Neural cell (in vitro differentiated cells): ENCODE measurements around the gene MRTFB. TPM values are rescaled to one million over a fixed set of nuclear protein-coding genes. Genes with fewer than 3 reads are reported as not detected.

Experiments
- H2AFZ ChIP-seq: fragments of 200-600, 300-800 bp; sonication (generic), shearing (Covaris generic); 2 replicates; pipeline ENCODE4 v1.6.0; 2014; ENCODE audit warnings: low read depth, mild to moderate bottlenecking, antibody characterized with exemption, low read length, moderate library complexity
- H3F3A ChIP-seq: fragments of 200-600 bp; shearing (Covaris generic); 2 replicates; pipeline ENCODE4 v1.6.1; 2016; ENCODE audit warnings: mild to moderate bottlenecking, moderate library complexity, mixed read lengths, antibody characterized with exemption, low read length; ENCODE audit not compliant: insufficient read depth, poor library complexity, severe bottlenecking
- H3K27ac ChIP-seq: fragments of 200-600, 300-800 bp; sonication (generic), shearing (Covaris generic); 2 replicates; pipeline ENCODE4 v1.5.1; 2014; ENCODE audit warnings: mild to moderate bottlenecking, low read length, moderate library complexity
- H3K27me3 ChIP-seq: fragments of 300-800, 200-600 bp; sonication (generic), shearing (Covaris generic); 2 replicates; pipeline ENCODE4 v1.6.0; 2014; ENCODE audit warnings: mild to moderate bottlenecking, low read depth, low read length, moderate library complexity; ENCODE audit not compliant: insufficient read depth
- H3K36me3 ChIP-seq: fragments of 300-800, 200-600 bp; sonication (generic), shearing (Covaris generic); 2 replicates; pipeline ENCODE4 v1.5.1; 2014; ENCODE audit warnings: mild to moderate bottlenecking, antibody characterized with exemption, low read length, moderate library complexity; ENCODE audit not compliant: insufficient read depth
- H3K4me2 ChIP-seq: fragments of 300-800, 200-600 bp; sonication (generic), shearing (Covaris generic); 2 replicates; pipeline ENCODE4 v1.6.0; 2014; ENCODE audit warnings: mild to moderate bottlenecking, low read length
- H3K4me3 ChIP-seq: fragments of 300-800, 200-600 bp; sonication (generic), shearing (Covaris generic); 2 replicates; pipeline ENCODE4 v1.5.1; 2014; ENCODE audit warnings: mild to moderate bottlenecking, low read length, moderate library complexity
- H3K79me2 ChIP-seq: fragments of 200-600 bp; shearing (Covaris generic); replicated peaks from 2 replicates; pipeline ENCODE4 v1.6.0; 2014; ENCODE audit warnings: mild to moderate bottlenecking, low read length, moderate library complexity; ENCODE audit not compliant: insufficient read depth
- H3K9ac ChIP-seq: fragments of 300-800, 200-600 bp; sonication (generic), shearing (Covaris generic); 2 replicates; pipeline ENCODE4 v1.6.1; 2016; ENCODE audit warnings: mild to moderate bottlenecking, low read length, mixed read lengths
- H3K9me2 ChIP-seq: fragments of 200-600 bp; shearing (Covaris generic); 2 replicates; pipeline ENCODE4 v1.6.1; 2016; ENCODE audit warnings: mild to moderate bottlenecking, low read length, mixed read lengths; ENCODE audit not compliant: insufficient read depth
- H3K9me3 ChIP-seq: fragments of 200-600, 300-800 bp; sonication (generic), shearing (Covaris generic); 2 replicates; pipeline ENCODE4 v1.6.1; 2016; ENCODE audit warnings: mild to moderate bottlenecking, mixed run types, low read length, moderate library complexity, mixed read lengths
- H4K20me1 ChIP-seq: fragments of 200-600 bp; shearing (Covaris generic); 2 replicates; pipeline ENCODE4 v1.6.1; 2016; ENCODE audit warnings: mild to moderate bottlenecking, mixed run types; ENCODE audit not compliant: insufficient read depth
- EP300 ChIP-seq: fragments of 450-650 bp; conservative IDR thresholded peaks from 2 replicates; pipeline ENCODE4 v1.6.1; 2014; ENCODE audit warnings: antibody characterized with exemption, mild to moderate bottlenecking, moderate library complexity; ENCODE audit not compliant: poor library complexity, severe bottlenecking
- EZH2 ChIP-seq: fragments of 200-600, 300-800 bp; shearing (Covaris generic), sonication (generic); IDR thresholded peaks from 2 replicates; pipeline ENCODE4 v1.6.1; 2014; ENCODE audit warnings: antibody characterized with exemption, low read length, borderline replicate concordance, mild to moderate bottlenecking; ENCODE audit not compliant: insufficient read depth, poor library complexity, severe bottlenecking
- MXI1 ChIP-seq: fragments of 450-650 bp; conservative IDR thresholded peaks from 2 replicates; pipeline ENCODE4 v1.6.1; 2014; ENCODE audit warnings: antibody characterized with exemption, mild to moderate bottlenecking; ENCODE audit not compliant: poor library complexity, severe bottlenecking
- POLR2AphosphoS5 ChIP-seq: IDR thresholded peaks from 2 replicates; pipeline ENCODE4 v1.6.1; 2012
- RAD21 ChIP-seq: fragments of 450-650 bp; conservative IDR thresholded peaks from 2 replicates; pipeline ENCODE4 v1.6.1; 2014; ENCODE audit warnings: antibody characterized with exemption, mild to moderate bottlenecking, moderate library complexity
- SMC3 ChIP-seq: fragments of 450-650 bp; conservative IDR thresholded peaks from 2 replicates; pipeline ENCODE4 v1.6.1; 2014; ENCODE audit warnings: antibody characterized with exemption, mild to moderate bottlenecking, moderate library complexity; ENCODE audit not compliant: poor library complexity
- TAF1 ChIP-seq: IDR thresholded peaks from 2 replicates; pipeline ENCODE4 v1.6.1; 2012; ENCODE audit warnings: low read depth
- polyA plus RNA-seq: library from polyadenylated mRNA; depleted of rRNA; stranded (reverse); fragments of >200 nt; gene quantifications from 2 replicates; pipeline ENCODE4 v1.2.3, GENCODE V29; 2014
- TF ChIP-seq, protein P1 (sequence below): fragments of 450-650 bp; IDR thresholded peaks from 2 replicates; pipeline ENCODE4 v1.5.1; 2014; ENCODE audit warnings: antibody characterized with exemption, mild to moderate bottlenecking, moderate library complexity; ENCODE audit not compliant: poor library complexity, severe bottlenecking
- TF ChIP-seq, protein P2 (sequence below): IDR thresholded peaks from 2 replicates; pipeline ENCODE4 v1.6.1; 2012; ENCODE audit warnings: borderline replicate concordance

The MRTFB gene
- polyA plus RNA-seq, 1 donor from 2014 or later, result 18.6 TPM

DNA sequence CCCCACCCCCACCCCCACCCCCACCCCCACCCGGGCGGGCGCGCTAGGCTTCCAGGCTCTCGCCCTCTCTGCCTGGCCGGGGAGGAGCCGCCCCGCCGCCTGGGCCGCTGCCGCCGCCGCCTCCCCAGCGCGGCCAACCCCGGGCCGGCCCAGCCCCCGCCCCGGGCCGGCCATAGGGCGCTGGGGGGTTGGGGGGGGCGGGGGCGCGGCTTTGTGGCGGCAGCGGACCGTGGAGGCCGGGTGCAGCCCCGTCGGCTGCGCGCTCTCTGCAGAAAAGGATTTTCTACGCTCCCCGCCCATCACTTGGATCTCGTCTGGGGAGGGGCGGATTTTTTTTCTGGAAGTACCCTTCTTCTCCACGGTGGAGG is 230.9 kb downstream of the MRTFB start:
- H3K9me2 ChIP-seq, result no peaks in the 10 kb centered on the region
- H3K79me2 ChIP-seq, result no peaks in the 10 kb centered on the region
- H3K4me3 ChIP-seq, result peak overlapping the region; percentile 83
- peaks cover 54% of the 10 kb centered on the region for H3K27me3 ChIP-seq
- H4K20me1 ChIP-seq, result no peaks in the 10 kb centered on the region
- H3K9ac ChIP-seq, result peak overlapping the region; percentile 68
- TF ChIP-seq TAF1, result no peak
- TF ChIP-seq, protein P1, sequence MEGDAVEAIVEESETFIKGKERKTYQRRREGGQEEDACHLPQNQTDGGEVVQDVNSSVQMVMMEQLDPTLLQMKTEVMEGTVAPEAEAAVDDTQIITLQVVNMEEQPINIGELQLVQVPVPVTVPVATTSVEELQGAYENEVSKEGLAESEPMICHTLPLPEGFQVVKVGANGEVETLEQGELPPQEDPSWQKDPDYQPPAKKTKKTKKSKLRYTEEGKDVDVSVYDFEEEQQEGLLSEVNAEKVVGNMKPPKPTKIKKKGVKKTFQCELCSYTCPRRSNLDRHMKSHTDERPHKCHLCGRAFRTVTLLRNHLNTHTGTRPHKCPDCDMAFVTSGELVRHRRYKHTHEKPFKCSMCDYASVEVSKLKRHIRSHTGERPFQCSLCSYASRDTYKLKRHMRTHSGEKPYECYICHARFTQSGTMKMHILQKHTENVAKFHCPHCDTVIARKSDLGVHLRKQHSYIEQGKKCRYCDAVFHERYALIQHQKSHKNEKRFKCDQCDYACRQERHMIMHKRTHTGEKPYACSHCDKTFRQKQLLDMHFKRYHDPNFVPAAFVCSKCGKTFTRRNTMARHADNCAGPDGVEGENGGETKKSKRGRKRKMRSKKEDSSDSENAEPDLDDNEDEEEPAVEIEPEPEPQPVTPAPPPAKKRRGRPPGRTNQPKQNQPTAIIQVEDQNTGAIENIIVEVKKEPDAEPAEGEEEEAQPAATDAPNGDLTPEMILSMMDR, result no peak
- H3F3A ChIP-seq, result no peaks in the 10 kb centered on the region
- no peak overlapping the region for H3K27ac ChIP-seq
- H3K36me3 ChIP-seq, result no peaks in the 10 kb centered on the region
- H3K4me2 ChIP-seq, result no peak overlapping the region
- no peaks in the 10 kb centered on the region for H3K9me3 ChIP-seq
- peak overlapping the region; percentile 8 for H2AFZ ChIP-seq

DNA sequence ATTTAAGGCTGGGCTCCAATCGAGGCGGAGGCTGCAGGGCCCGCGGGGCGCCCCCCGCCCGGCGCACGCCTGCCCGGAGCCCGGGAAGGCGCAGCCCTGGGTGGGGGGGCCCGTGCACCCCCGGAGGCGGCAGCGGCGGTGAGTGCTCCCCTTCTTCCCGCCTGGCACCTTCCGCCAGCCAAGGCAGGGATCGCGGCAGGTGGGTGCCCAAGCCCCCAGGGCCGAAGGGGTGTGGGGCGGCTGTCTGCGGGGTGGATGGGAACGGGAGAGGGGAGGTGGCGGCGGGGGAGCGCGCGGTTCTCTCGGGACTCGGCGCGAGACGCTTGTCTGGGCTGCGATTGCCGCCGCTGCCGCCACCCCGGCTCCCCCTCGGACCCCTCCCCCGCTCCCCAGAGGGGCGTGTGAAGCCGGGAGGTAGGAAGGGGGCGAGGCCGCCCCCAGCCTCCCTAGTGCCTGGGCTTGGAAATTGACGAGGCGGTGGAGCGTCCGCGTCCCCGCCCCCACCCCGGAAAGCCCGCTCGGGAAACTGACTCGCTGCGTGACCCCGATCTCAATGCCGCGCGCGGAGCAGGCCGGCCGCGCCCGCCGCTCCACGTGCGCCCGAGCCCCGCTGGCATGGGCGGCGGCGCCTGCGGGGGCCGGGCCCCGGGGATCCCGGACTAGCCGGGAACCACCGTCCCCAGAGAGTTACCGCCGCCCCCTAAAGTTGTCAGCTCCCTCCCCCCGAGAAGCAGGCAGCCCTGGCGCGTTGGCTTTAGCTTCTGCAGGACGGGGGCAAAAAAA is 231.5 kb downstream of the MRTFB start:
- Histone ChIP-seq H3K27me3 (peaks cover 54% of the 10 kb centered on the region), H3K4me2 (peak overlapping the region; percentile 25), H3K9me3 (no peaks in the 10 kb centered on the region), H3K36me3 (no peaks in the 10 kb centered on the region), H3K79me2 (no peaks in the 10 kb centered on the region), H3K9ac (peak overlapping the region; percentile 68), H3K27ac (no peak overlapping the region), H2AFZ (peak overlapping the region; percentile 8), H3F3A (no peaks in the 10 kb centered on the region), H3K9me2 (no peaks in the 10 kb centered on the region), H4K20me1 (no peaks in the 10 kb centered on the region), H3K4me3 (peak overlapping the region; percentile 83)
- peak; percentile 14 for TF ChIP-seq SMC3
- no peak for TF ChIP-seq EZH2
- TF ChIP-seq RAD21, result peak; percentile 24
- peak; percentile 60 for TF ChIP-seq MXI1
- TF ChIP-seq, protein P2, sequence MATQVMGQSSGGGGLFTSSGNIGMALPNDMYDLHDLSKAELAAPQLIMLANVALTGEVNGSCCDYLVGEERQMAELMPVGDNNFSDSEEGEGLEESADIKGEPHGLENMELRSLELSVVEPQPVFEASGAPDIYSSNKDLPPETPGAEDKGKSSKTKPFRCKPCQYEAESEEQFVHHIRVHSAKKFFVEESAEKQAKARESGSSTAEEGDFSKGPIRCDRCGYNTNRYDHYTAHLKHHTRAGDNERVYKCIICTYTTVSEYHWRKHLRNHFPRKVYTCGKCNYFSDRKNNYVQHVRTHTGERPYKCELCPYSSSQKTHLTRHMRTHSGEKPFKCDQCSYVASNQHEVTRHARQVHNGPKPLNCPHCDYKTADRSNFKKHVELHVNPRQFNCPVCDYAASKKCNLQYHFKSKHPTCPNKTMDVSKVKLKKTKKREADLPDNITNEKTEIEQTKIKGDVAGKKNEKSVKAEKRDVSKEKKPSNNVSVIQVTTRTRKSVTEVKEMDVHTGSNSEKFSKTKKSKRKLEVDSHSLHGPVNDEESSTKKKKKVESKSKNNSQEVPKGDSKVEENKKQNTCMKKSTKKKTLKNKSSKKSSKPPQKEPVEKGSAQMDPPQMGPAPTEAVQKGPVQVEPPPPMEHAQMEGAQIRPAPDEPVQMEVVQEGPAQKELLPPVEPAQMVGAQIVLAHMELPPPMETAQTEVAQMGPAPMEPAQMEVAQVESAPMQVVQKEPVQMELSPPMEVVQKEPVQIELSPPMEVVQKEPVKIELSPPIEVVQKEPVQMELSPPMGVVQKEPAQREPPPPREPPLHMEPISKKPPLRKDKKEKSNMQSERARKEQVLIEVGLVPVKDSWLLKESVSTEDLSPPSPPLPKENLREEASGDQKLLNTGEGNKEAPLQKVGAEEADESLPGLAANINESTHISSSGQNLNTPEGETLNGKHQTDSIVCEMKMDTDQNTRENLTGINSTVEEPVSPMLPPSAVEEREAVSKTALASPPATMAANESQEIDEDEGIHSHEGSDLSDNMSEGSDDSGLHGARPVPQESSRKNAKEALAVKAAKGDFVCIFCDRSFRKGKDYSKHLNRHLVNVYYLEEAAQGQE, result no peak
- no peak for TF ChIP-seq TAF1

- peaks cover 54% of the 10 kb centered on the region for H3K27me3 ChIP-seq
- no peaks in the 10 kb centered on the region for H3K9me2 ChIP-seq
Measured at GRCh38 chr16:14303182-14303618, 232.1 kb downstream of the MRTFB start.

More at GRCh38 chr16:14303182-14303618, 232.1 kb downstream of the MRTFB start:
- Histone ChIP-seq H3K27ac (no peak overlapping the region), H3K4me2 (no peak overlapping the region), H3K36me3 (no peaks in the 10 kb centered on the region), H4K20me1 (no peaks in the 10 kb centered on the region), H3K9ac (peak overlapping the region; percentile 68), H3F3A (no peaks in the 10 kb centered on the region), H3K9me3 (no peaks in the 10 kb centered on the region), H3K79me2 (no peaks in the 10 kb centered on the region), H3K4me3 (peak overlapping the region; percentile 83), H2AFZ (no peak overlapping the region)
- TF ChIP-seq, protein P2, result no peak
- TF ChIP-seq, protein P1, result no peak
- TF ChIP-seq EP300, result no peak
- no peak for TF ChIP-seq EZH2
- no peak for TF ChIP-seq POLR2AphosphoS5
- no peak for TF ChIP-seq RAD21
- TF ChIP-seq TAF1, result no peak
- no peak for TF ChIP-seq SMC3
- TF ChIP-seq MXI1, result no peak
